C4-2B (cell line): ENCODE data around the gene LRFN2.

Experiments
- H3K27ac ChIP-seq: fragments of 450-650 bp; 2 replicates; pipeline ENCODE4 v1.5.1; 2017
- ZFX ChIP-seq: fragments of 450-650 bp; IDR thresholded peaks from 2 replicates; pipeline ENCODE4 v1.6.1; 2017
- TF ChIP-seq, protein P1 (sequence below): fragments of 450-650 bp; conservative IDR thresholded peaks from 2 replicates; pipeline ENCODE4 v1.5.1; 2017; ENCODE audit warnings: mild to moderate bottlenecking

Gene LRFN2

DNA sequence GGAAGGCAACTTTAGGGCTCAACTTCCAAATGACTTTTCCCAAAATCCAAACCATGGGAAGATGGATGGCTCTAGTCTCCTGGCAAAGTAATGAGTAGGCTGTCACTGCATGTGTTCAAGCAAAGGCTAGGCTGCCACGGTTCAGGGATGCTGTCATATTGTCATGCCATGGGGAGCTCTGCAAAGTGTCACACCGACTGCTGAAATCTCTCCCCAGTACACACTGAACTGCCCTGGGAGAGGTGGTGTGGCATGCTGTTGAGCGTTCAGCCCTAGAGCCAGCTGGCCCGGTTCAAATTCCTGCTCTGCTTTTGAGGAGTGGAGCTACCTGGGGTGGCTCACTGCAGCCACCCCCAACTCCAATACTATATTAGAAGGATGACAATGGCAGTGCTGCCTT, 115.9 kb downstream of the LRFN2 start:
- TF ChIP-seq, protein P1, sequence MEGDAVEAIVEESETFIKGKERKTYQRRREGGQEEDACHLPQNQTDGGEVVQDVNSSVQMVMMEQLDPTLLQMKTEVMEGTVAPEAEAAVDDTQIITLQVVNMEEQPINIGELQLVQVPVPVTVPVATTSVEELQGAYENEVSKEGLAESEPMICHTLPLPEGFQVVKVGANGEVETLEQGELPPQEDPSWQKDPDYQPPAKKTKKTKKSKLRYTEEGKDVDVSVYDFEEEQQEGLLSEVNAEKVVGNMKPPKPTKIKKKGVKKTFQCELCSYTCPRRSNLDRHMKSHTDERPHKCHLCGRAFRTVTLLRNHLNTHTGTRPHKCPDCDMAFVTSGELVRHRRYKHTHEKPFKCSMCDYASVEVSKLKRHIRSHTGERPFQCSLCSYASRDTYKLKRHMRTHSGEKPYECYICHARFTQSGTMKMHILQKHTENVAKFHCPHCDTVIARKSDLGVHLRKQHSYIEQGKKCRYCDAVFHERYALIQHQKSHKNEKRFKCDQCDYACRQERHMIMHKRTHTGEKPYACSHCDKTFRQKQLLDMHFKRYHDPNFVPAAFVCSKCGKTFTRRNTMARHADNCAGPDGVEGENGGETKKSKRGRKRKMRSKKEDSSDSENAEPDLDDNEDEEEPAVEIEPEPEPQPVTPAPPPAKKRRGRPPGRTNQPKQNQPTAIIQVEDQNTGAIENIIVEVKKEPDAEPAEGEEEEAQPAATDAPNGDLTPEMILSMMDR: no peak
- no peak for TF ChIP-seq ZFX
- H3K27ac ChIP-seq: no peak overlapping the region

DNA sequence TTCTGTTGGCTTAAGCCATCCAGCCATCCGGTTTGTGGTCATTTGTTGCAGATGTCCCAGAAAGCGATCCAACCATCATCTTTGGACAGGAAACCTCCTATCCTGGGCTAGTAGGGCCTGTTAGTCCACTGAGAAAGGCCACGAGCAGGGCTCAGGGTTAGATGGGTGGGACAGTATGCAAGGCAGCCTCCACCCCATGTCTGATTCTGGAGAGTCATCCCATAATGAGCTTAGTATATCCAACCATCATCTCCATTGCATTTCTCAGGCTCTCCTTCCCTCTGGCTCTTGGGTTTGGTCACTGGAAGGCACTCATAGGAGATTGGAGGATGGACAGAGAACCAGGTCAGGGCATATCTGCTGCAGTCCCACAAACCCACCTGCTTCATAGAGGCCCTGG, 117.8 kb downstream of the LRFN2 start:
- TF ChIP-seq, protein P1: no peak
- no peak for TF ChIP-seq ZFX
- no peak overlapping the region for H3K27ac ChIP-seq

DNA sequence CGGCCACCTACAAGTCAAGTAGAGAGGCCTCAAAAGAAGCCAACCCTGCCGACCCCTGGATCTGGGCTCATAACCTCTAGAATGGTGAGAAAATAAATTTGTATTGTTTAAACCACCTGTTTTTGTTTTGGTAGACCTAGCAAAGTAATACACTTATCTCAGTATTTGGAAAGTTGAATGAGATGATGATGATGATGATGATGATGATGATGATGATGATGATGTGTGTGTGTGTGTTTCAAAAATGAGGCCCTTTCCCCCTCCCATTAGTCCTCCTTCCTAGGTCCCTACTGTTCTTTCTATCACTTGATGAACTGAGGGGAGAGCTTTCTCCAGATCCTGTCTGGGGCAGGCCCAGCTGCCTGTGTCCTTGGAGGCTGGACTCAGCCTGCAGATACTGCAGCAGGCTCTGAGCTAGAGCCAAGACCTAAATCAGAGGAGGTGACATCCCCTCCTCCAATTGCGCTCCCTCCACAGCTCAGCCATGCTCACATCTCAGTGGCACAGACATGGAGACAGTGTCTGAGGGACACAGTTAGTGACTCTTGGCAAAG, 120.1 kb downstream of the LRFN2 start:
- no peak overlapping the region for H3K27ac ChIP-seq
- TF ChIP-seq, protein P1: no peak
- no peak for TF ChIP-seq ZFX

DNA sequence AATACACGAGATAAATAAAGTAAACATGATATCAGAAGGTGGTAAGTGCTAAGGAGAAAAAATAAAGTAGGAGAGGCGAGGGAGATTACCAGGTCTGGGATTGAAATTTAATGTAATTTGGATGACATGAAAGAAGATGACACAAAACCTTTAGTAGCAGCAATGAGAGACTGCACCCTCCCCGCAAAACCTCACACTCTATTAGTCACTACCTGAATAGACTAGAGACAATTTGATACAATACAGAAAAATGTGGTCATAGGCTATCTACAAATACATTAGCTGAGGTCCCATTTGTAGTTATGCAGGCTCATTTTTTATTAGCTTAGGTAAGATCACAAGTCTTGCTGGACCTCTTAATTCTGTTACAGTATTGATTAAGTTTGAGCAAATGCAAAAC, 125.5 kb downstream of the LRFN2 start:
- TF ChIP-seq ZFX: no peak
- TF ChIP-seq, protein P1: no peak
- no peak overlapping the region for H3K27ac ChIP-seq

DNA sequence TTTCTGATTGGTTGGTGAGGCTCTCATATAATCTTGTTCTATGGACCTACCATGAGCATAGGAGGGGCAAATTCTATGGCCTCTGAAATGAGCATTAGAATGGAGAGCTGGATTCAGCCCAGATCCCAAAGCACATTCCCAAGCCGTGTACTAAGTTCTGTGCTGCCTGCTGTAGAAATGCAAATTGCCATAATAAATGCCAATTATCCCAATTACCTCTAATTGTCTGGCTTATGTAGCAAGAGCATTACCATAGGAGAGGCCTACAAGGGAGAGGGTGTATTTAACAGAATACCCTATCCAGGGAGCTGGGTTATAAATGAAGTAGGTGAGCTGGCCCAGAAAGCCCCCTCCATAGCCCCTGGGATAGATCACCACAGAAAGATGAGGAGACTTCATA, 126.8 kb downstream of the LRFN2 start:
- TF ChIP-seq, protein P1: no peak
- no peak for TF ChIP-seq ZFX
- H3K27ac ChIP-seq: no peak overlapping the region

DNA sequence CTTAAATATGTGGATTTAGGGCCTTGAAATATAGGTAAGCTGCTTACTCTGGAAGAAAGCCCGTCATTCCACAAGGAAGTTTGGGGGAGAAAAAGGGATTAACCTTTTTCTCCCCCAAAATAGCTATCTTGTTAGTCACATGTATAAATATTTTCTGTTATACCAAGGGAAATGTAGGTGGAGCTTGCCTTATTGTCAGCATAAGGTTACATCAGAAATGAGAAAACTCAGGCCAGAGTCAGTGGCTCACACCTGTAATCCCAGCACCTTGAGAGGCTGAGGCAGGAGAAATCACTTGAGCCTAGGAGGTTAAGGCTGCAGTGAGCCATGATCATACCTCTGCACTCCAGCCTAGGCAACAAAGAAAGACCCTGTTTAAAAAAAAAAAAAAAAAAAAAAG, 129.9 kb downstream of the LRFN2 start:
- TF ChIP-seq ZFX: no peak
- TF ChIP-seq, protein P1: no peak

DNA sequence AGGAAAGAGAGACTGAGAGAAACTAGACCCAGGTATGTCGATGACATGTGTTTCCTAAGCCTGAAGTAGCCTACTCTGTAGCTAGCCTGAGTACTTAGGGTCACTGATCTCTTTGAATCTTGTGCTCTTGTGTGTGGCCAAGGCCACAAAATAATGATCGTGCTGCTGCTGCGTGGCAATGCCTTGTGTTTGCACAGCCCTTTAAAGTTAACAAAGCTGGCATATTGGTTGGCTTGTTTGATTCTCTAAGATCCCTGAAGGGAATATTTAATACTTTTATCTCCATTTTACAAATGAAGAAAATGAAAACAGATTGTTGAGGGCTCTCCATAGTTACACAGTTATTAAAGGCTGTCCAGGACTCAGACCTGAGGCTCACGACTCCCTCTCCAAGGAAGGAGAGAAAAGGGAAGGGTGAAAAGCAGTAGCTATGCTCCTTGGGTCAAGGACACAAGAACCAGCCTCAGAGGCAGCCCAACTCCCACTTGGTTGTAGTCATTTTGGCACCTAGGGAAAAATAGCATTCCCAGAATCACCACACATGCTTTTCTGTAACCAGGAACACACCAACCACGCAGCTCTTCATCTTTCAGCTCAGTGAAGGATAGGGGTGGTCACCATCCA, 130.7 kb downstream of the LRFN2 start:
- no peak overlapping the region for H3K27ac ChIP-seq
- no peak for TF ChIP-seq ZFX
- TF ChIP-seq, protein P1: no peak

More for the DNA sequence above, 129.9 kb downstream of the LRFN2 start:
- no peak overlapping the region for H3K27ac ChIP-seq
